ENCODE results near the gene OCEL1.

OCEL1 gene

DNA sequence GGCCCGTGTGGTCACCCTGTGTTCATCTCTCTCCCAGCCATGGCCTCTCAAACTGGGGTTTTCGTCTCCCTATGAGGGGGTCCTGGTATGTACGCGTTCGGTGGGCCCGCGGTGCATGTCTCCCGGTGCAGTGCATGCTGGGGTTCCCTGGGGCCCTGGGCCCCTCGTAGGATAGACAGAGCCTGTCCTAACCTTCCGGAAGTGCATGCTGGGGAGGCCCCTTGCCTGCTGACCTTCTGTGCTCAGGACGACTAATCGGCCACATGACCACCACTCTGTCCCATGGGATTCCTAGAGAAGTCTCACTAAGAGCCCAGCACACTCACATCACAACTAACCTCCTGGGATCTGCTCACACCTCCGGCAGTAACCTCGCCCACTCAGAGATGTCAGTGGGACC, 15.7 kb upstream of the OCEL1 start:
- no peak for DNase-seq (ENCODE audit: low spot score)

DNA sequence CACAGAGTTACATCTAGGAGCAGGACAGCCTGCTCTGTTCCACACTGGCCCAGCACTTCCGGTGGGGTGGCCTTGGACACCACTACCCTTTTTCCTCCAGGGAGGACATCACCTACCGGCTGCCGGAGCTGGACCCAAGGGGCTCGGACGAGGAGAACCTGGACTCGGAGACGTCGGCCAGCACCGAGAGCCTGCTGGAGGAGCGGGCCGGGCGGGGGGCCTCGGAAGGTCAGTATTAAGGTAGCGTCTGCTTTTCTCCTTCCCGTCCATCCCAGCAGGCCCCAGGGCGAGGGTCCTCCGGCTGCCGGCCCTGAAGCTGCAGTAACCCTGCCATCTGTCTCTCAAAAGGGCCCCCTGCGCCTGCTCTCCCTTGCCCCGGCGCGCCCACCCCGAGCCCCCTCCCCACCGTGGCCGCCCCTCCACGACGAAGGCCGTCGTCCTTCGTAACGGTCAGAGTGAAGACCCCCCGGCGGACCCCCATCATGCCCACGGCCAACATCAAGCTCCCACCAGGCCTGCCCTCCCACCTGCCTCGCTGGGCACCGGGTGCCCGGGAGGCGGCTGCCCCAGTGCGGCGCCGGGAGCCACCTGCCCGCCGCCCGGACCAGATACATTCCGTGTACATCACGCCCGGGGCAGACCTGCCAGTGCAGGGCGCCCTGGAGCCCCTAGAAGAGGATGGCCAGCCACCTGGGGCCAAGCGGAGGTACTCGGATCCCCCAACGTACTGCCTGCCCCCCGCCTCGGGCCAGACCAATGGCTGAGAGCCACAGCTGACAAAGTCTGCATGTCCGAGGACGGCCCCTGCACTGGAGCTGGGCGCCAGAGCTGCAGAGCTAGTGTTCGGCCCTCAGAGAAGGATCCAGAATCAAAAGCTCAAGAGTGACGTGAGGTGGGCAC, 14.2 kb upstream of the OCEL1 start:
- DNase-seq (ENCODE audit: low spot score) = no peak

DNA sequence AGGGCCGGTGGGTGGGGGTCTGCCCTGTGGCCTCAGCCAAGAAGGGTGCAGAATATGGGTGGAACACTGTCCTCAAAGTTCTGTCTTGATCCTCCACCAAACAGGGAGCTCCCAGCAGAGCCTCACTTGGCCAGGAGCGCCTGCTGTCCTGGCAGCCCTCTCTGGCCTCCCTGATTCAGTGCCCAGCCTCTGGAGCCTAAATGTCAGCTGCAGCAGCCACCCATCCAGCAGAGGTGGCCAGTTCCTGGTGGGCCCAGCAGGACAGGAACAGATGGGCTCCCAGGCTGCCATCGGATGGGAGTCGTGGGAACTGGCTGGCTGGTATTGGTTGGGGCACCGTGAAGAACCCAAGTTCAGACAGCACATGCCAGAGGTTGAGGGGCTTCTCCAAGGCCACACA, 12.7 kb upstream of the OCEL1 start:
- DNase-seq (ENCODE audit: low spot score) = no peak

DNA sequence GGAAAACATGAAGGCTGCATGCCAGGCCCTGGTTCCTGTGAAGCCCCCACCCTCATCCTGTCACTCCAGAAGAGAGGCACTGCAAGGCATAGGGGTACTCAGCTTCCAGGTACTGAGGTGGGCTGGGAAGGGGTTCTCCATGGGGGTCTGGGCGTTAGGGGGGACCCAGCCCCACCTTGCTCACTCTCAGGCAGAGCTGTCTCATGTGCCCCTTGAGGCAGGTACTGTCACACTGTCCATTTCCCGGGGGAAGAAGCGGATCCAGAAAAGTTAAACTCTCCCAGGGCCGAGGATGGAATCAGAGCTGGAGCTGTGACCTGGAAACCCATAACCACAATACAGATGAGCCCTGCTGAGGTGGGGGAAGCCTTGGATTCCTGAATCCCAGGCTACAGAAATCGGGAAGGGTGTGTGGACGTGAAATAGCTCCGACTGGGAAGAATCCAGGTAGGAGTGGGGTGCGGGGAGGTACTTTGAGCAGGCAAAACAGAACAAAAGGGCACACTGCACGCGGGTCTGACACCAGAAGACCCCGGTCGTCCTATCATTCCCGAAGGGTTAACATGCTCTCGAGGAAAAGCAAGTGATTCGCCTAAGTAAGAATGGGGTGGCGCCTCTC, 11.4 kb upstream of the OCEL1 start:
- DNase-seq (ENCODE audit: low spot score) = no peak

DNA sequence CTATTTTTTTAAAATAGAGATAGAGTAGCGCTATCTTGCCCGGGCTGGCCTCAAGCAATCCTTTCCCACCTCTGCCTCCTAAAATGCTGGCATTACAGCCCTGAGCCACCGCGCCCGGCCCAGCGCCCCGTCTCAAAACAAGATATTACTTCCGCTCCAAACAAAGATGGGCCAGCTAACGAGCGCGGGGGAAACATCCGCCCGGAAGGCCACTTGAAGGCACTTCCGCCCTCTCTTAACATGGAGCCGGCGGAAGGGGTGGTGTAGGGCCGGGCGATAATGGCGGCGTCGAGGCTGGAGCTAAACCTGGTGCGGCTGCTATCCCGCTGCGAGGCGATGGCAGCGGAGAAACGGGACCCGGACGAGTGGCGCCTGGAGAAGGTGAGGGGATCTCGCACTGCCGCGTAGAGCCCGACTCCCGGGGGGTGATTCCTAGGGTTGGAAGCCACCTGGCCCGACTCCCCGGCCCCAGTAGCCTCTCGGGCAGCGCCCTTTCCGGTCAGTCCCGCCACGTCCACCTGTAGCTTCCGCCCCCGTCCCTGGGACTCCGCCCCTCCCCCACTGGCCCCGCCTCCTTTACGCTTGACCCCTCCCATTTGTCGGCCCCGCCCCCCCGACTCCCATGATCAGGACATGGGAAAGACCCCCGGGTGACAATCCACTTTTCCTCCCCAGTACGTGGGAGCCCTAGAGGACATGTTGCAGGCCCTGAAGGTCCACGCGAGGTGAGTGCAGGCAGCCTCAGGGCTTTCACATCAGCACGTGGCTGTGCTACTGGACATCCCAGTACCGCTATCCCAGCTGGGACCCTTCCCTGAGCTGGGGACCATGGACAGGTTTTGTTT, 10.7 kb upstream of the OCEL1 start, which contains the start of gene USE1:
USE1 (plus strand) TSS at position 231 of the 845 bp plus-strand sequence; CDS start at position 280, 49 bp downstream.
- peak; percentile 78 for DNase-seq (ENCODE audit: low spot score)

DNA sequence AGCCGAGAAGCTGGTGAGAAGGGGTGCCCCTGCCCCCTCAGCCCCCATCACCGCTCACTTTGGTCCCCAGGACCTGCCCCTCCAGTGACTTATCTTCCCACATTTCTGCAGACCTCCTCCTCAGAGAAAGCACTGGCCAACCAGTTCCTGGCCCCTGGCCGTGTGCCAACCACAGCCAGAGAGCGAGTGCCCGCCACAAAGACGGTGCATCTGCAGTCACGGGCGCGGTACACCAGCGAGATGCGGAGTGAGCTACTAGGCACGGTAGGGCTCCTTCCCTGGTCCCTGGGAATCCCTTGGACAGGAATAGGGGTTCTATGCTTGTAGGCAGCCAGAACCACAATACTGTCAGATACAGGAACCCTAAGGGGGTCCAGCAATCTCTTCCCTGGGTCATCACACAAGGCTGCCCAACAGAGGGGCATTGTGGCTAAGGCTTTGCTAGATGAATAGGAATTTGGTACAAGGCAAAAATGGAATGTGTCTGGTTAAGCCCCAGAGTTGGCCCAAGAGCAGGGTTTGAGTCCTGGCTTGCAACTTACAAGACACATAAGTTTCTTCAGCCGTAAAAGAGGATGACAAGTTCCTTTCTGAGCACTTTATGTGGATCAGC, 9.9 kb upstream of the OCEL1 start:
- DNase-seq (ENCODE audit: low spot score) = no peak

DNA sequence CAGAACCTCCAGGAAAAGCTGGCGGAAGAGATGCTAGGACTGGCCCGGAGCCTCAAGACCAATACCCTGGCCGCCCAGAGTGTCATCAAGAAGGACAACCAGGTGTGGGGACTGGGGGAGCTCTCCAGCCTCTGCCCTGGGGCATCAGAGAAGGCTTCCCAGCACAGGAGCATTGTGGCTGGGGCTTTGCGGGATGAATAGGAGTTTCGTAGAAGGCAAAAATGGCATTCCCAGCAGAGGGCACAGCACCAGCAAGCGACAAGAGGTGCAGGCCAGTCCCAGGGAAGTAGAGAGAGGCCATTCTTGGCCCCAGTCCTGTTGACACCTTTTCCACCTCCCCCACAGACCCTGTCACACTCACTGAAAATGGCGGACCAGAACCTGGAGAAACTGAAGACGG, 6.7 kb upstream of the OCEL1 start:
- no peak for DNase-seq (ENCODE audit: low spot score)

DNA sequence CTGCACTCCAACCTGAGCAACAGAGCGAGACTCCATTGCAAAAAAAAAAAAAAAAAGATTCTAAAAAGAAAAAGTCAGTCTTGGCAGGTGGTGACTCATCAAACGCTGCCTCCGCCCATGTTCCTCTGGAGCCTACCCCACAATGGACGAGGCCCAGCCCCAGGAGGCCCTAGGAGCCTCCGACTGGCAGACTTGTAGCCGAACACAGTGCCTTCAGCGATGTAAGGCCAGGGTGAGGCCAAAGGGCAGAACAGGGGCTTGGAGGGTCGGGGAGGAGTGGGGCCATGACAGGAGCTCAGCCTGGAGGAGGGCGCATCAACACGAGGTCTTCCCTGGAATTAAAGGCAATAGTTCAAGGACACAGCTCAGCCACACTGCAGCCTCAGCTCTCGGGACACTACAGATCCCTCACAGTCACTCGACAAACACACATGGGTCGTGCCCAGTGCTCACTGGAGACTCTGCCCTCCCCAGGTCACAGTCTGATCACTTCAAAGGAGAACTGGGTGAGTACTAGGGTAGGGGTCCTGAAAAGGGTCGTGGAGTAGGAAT, 5.7 kb upstream of the OCEL1 start:
- no peak for DNase-seq (ENCODE audit: low spot score)

DNA sequence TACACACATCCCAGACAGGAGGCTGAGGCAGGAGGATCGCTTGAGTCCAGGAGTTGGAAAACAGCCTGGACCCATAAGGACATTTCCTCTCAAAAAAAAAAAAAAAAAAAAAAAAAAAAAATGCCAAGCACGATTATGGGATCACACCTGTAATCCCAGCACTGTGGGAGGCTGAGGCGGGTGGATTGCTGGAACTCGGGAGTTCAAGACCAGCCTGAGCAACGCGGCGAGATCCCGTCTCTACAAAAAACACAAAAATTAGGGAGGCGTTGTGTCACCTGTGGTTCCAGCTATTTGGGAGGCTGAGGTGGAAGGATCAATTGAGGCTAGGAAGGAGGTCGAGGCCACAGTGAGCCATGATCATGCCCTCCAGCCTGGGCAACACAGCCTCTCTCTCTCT, 973 bp upstream of the OCEL1 start:
- no peak for DNase-seq (ENCODE audit: low spot score)

DNA sequence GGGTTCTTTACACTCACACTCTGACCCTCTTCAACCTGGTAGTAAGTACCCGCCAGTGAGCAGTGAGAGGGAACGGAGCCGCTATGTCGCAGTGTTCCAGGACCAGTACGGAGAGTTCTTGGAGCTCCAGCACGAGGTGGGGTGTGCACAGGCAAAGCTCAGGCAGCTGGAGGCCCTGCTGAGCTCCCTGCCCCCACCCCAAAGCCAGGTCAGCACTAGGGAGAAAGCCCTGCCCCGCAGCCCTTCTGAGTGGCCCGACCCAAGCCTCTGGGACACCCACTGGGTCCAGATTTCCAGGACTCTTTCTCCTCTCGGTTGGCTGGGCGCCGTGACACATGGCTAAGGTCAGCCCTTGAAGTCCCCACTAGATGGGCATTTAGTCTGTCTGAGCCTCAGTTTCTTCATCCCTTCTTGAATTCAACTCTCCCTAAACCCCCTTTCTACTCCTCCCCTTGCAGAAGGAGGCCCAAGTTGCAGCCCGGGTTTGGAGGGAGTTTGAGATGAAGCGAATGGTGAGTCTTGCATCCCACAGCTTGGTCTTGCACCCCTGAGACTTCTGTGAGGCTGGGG, 1.9 kb downstream of the OCEL1 start:
- DNase-seq (ENCODE audit: low spot score) = no peak

DNA sequence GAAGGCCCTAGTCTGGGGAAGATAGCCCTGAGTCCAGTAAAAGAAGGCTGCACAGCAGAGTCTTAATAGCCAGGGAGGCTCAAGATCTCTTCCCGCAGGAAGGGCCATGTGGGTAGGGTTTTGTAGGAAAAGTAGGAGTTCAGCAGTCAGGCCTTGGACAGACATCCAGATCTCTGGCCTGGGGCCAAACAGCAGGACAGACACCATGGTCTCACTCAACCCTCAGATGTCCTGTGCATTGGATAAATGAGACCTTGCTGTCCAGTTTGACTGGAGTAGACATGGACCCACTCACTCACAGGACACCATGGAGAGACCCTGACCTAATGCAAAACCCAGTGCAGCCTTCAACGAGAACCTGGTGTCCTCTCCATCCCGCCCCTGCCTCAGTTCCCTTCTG, 3.9 kb downstream of the OCEL1 start:
- DNase-seq (ENCODE audit: low spot score) = no peak

DNA sequence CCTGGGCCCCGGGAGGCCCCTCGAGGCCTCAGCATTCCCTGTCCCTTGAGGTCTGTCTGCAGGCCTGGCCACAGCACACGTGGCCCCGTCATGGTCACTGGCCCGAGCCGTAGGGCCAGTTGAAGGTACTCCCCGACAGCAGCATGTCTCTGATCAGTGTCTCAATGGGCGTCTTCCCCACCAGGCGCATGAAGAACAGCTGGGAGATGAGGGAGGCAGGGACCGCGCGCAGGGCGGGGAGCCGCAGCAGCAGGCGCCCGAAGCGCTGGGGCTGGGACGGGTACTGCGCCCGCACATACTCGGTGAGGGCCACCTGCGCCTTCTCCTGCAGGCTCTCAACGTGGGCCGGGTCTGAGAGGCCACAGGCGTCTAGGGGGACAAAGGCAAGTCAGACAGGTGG, 6.2 kb downstream of the OCEL1 start:
- DNase-seq (ENCODE audit: low spot score) = no peak

DNA sequence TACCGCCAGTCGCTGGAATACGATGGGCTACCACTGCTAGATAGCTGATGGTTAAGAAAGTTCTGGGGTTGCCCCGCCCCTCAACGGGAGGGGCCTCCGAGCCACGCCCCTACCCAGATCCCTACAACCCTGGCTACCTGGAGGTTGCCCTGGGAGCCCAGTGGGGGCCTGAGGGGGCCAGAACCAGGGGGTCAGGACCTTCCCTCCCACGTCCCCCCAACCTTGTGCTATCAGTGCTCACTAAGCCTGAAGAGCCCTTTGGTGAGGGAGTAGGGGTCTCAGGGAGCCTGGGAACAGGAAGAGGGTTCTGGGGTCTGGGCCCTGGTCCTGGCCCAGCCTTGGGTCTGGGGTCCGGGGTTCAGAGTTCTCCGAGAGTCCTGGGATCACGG, 8.9 kb downstream of the OCEL1 start:
- no peak for DNase-seq (ENCODE audit: low spot score)

DNA sequence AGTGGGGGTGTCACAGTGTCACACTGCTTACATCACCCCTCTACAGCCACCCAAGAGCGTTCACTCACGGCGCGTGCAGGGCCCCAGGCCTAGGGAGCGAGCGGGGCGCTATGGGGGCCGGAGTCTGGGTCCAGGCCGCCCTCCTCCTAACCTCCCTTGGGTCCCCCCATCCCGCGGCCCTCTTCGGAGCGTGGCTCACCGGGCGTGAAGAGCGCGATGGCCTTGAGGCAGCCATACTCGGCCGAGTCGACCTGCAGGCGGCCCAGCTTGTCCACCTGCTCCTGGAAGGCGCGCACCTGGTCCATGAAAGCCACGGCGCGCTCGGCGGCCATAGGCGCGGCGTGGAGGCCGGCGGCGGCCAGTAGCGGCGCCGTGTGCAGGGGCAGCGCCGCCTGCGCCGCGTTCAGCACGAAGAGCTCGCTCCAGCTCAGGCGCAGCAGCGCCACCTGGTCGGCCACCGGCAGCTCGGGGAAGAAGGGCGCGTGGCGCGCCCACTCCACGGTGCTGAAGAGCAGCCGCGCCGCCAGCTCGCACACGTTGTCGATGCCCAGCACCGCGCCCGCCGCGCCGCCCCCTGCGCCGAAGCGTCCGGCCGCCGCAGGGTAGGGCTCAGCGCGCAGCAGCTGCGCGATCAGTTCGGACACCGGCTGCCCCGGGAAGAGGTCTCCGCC, 9.4 kb downstream of the OCEL1 start:
- no peak for DNase-seq (ENCODE audit: low spot score)

DNA sequence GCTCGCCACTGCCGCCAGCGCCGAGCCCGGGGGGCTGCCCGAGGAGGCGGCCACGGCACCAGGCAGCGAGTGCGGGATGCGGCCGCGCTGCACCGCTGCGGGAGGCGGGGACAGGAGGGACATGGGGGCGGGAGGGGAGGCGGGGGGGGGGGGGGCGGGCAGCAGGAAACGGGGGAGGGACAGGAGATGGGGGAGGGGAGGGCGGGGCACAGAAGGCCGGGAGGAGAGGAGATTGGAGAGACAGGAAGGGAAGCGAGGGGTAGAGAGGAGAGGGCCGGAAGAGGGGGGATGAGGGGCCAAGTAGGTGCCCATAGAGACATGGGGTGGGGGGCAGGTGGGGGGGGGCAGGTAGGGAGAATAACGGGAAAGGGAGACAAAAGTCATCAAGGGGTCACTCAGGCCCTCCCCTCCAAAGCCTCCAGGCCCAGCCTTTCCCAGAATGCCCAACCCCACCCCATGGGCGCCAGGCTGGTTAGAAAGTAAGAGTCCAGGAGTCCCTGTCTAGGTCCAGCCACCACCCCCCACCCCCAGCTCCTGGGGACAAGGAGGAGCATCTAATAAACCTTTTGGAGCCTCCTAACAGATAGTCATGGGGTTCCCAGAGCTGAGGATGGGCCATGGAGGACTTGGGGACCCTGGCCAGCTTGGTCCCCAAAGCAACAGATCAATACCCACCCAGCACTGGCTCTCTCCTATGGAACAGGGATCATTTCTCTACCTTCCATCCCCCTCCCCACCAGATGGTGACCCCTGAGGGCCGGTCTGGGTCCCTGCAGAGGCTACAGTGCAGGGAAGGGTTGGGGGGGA, 10.1 kb downstream of the OCEL1 start:
- no peak for DNase-seq (ENCODE audit: low spot score)

DNA sequence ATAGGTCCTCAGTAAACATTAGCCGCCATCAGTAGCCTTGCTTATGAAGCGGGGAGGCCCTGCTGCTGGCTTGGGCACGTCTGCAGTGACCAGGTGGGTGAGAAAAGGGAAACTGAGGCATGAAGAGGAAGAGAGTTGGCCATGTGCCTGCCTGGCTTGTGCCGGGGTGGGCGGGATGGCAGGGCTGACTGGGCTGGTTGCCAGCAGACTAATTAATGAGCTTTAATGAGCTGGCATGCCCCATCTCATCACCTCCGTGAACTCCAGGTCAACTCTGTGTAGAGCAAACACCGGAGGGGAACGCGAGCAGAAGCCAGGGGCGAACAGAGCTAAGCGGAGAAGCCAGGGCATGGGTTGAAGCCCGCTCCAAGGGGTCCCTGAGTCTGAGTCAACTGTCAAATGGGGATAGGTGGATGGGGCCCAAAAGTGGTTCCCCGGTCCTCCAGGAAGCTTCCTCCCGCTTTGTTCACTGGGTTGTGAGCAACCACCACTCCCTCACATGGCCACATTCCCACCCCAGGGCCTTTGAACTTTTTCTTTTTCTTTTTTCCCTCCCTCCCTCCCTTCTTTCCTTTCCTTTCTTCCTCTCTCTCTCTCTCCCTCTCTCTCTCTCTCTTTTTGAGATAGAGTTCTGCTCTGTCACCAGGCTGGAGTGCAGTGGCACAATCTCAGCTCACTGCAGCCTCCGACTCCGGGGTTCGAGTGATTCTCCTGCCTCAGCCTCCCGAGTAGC, 11.0 kb downstream of the OCEL1 start:
- DNase-seq (ENCODE audit: low spot score) = no peak

DNA sequence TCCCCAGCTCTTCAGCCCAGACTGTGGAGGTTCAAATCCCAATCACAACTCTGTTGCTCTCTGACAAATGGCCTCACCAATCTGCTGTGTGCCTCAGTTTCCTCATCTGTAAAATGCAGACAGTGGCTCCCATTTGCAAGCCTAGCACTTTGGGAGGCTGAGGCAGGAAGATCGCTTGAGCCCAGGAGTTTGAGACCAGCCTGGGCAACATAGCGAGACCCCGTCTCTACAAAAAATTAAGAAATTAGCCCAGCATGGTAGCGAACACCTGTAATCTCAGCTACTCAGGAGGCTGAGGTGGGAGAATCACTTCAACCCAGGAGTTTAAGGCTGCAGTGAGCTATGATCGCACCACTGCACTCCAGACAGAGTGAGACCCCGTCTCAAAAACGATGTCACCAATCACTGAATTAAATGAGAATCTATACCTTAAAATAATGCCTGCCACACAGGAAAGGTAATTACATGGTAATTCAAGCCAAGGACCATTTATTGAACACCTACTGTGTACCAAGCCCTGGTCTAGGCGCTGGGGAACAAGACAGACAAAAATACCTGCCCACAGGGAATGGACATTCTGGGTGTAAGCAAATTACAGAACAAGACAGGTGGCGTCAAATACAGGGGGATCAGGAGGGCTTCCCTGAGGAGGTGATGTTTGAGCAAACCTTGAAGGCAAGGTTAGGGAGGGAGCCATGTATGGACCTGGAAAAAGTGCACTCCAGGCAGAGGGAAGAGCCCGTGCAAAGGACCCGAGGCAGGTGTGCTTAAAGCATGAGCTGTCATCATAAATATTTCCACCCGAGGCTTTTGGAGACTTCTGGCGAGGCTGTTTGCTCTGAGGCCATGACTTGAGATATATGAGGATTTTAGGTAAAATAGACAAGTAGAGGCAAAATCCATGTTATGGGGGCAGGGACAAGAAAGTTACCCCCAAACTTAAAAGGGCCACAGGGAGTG, 12.0 kb downstream of the OCEL1 start:
- DNase-seq (ENCODE audit: low spot score) = no peak

DNA sequence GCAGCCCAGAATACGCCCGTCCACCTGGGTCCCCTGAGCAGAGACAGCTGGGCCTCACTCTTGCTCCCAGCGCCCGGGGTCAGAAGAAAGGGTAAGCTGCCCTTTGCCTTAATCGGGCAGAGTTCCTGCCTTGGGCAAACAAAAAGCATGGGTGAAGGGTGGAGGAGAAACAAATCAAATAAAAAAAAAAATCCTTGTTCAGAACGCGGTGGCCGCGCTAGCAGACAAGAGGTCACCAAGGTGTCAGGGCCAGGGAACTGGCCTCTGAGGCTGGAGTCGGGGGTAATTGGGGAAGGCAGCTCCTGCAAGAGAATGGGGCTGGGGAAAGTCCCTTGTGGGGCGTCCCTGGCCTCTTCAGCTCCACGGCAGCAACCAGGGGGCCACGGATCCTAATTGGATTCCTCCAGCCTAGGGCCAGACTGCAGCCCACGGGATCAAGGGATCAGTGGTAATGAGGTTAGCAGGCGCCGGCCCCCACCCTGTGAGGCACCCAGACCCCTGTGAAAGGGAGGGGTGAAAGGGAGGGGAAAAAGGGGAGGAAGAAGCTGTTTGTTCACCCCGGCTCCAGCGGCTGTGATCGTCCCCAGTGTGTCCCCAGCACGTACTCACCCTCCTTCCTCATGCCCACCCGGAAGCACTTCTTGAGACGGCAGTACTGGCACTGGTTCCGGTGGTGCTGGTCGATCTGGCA, 14.2 kb downstream of the OCEL1 start:
- no peak for DNase-seq (ENCODE audit: low spot score)
